H1 (cell line): ENCODE data around the gene CAMTA1. TPM values are rescaled to one million over a fixed set of nuclear protein-coding genes. Genes with fewer than 3 reads are reported as not detected.

Experiments used
- CTCF ChIA-PET: fragments of 300-600 bp; sonication (Branson Sonifier 250); formaldehyde crosslinking; loops from one replicate; lab custom pipeline; 2021; ENCODE audit not compliant: partially characterized antibody; lab: Charles Lee
- POLR2A ChIA-PET: fragments of 300-600 bp; sonication (Branson Sonifier 250); formaldehyde crosslinking; loops from one replicate; lab custom pipeline; 2021; ENCODE audit warnings: inconsistent platforms; ENCODE audit not compliant: partially characterized antibody; lab: Charles Lee
- DNase-seq, 2 experiments: peaks; one replicate each; pipeline versions ENCODE4 v3.0.0 to v3.0.0-alpha.2; 2010 to 2022; ENCODE audit warnings: low spot score in 2 of 2, low read depth in 1 of 2, mixed read lengths in 1 of 2
- FAIRE-seq: peaks from 2 replicates; lab custom pipeline; 2011; peaks lifted over from hg19 to GRCh38; lab: Jason Lieb, UNC
- H2AFZ ChIP-seq: 2 replicates; pipeline ENCODE4 v1.8.1; 2012; ENCODE audit warnings: low read length, inconsistent platforms
- H2AK5ac ChIP-seq: 2 replicates; pipeline ENCODE4 v1.6.1; 2013; ENCODE audit warnings: low read depth, low read length
- H2BK120ac ChIP-seq: replicated peaks from 2 replicates; pipeline ENCODE3; 2013; ENCODE audit warnings: low read depth, low read length, inconsistent platforms
- H2BK12ac ChIP-seq: 2 replicates; pipeline ENCODE4 v1.6.1; 2013; ENCODE audit warnings: low read depth, low read length
- H2BK15ac ChIP-seq: 2 replicates; pipeline ENCODE4 v1.6.1; 2013; ENCODE audit warnings: low read length
- H2BK20ac ChIP-seq: 2 replicates; pipeline ENCODE4 v1.6.1; 2013; ENCODE audit warnings: low read length
- H2BK5ac ChIP-seq: 2 replicates; pipeline ENCODE4 v1.6.1; 2013; ENCODE audit warnings: low read depth, low read length
- H3K14ac ChIP-seq: 2 replicates; pipeline ENCODE4 v1.6.1; 2013; ENCODE audit warnings: inconsistent platforms; ENCODE audit not compliant: insufficient read length
- H3K18ac ChIP-seq: 2 replicates; pipeline ENCODE4 v1.6.1; 2013; ENCODE audit warnings: low read length; ENCODE audit errors: extremely low read depth
- H3K23ac ChIP-seq: 2 replicates; pipeline ENCODE4 v1.6.1; 2013; ENCODE audit warnings: inconsistent platforms; ENCODE audit not compliant: insufficient read length
- H3K23me2 ChIP-seq: 2 replicates; pipeline ENCODE4 v1.6.1; 2013; ENCODE audit warnings: low read depth, low read length
- H3K27ac ChIP-seq: 2 replicates; pipeline ENCODE4 v1.6.1; 2011; ENCODE audit warnings: low read depth, low read length, inconsistent platforms
- H3K27me3 ChIP-seq, 4 experiments: replicated peaks in 1 of 4; 1 replicate in 1 of 4; 2 replicates in 3 of 4; pipeline versions ENCODE4 v1.6.1 to v1.8.1; 2011 to 2013; ENCODE audit warnings: low read length in 3 of 4, mild to moderate bottlenecking in 3 of 4, inconsistent platforms in 2 of 4, mixed read lengths in 2 of 4, moderate library complexity in 1 of 4; ENCODE audit not compliant: control insufficient read depth in 3 of 4, insufficient read depth in 3 of 4; ENCODE audit errors: extremely low read depth in 1 of 4
- H3K36me3 ChIP-seq, 4 experiments: 2 replicates each; pipeline versions ENCODE4 v1.6.1 to v1.8.1; 2011 to 2013; ENCODE audit warnings: mild to moderate bottlenecking in 4 of 4, low read length in 3 of 4, moderate library complexity in 2 of 4, control low read depth in 1 of 4, inconsistent platforms in 1 of 4; ENCODE audit not compliant: insufficient read depth in 4 of 4, control insufficient read depth in 2 of 4
- H3K4ac ChIP-seq: replicated peaks from 2 replicates; pipeline ENCODE3; 2013; ENCODE audit warnings: low read length, low read depth, mixed read lengths, inconsistent platforms; ENCODE audit not compliant: insufficient read length
- H3K4me1 ChIP-seq, 4 experiments: replicated peaks in 1 of 4; 1 replicate in 1 of 4; 2 replicates in 3 of 4; pipeline versions ENCODE4 v1.6.1 to v1.8.1; 2011 to 2013; ENCODE audit warnings: low read length in 3 of 4, inconsistent platforms in 2 of 4, mixed read lengths in 1 of 4; ENCODE audit not compliant: insufficient read depth in 4 of 4, control insufficient read depth in 3 of 4
- H3K4me2 ChIP-seq, 2 experiments: 2 replicates each; pipeline versions ENCODE4 v1.6.1 to v1.8.1; 2011 to 2013; ENCODE audit warnings: low read depth in 2 of 2, low read length in 2 of 2, control low read depth in 1 of 2, inconsistent platforms in 1 of 2, mild to moderate bottlenecking in 1 of 2; ENCODE audit not compliant: insufficient read depth in 1 of 2
- H3K4me3 ChIP-seq, 4 experiments: fragments of 200-600, 300-600 bp in 1 of 4; sonication (generic), shearing (Covaris generic), sonication (Bioruptor Twin) in 1 of 4; 2 replicates each; pipeline versions ENCODE4 v1.5.1 to v1.8.1; 2011 to 2016; ENCODE audit warnings: low read length in 4 of 4, low read depth in 3 of 4, control low read depth in 2 of 4, inconsistent platforms in 2 of 4, mild to moderate bottlenecking in 2 of 4, mixed read lengths in 1 of 4, moderate library complexity in 1 of 4; ENCODE audit not compliant: insufficient read depth in 2 of 4; ENCODE audit errors: extremely low read depth in 1 of 4
- H3K56ac ChIP-seq: replicated peaks from 2 replicates; pipeline ENCODE3; 2013; ENCODE audit warnings: low read depth, mild to moderate bottlenecking, mixed read lengths, low read length, inconsistent platforms; ENCODE audit not compliant: insufficient read length
- H3K79me1 ChIP-seq: 2 replicates; pipeline ENCODE4 v1.6.1; 2013; ENCODE audit warnings: low read depth, low read length, control low read depth
- H3K79me2 ChIP-seq, 2 experiments: 2 replicates each; pipeline versions ENCODE4 v1.6.1 to v1.8.1; 2012 to 2013; ENCODE audit warnings: low read length in 2 of 2, mild to moderate bottlenecking in 2 of 2, inconsistent platforms in 1 of 2; ENCODE audit not compliant: insufficient read depth in 2 of 2, control insufficient read depth in 1 of 2
- H3K9ac ChIP-seq, 4 experiments: replicated peaks in 1 of 4; 1 replicate in 1 of 4; 2 replicates in 3 of 4; pipeline versions ENCODE4 v1.6.1 to v1.8.1; 2011 to 2013; ENCODE audit warnings: low read depth in 3 of 4, low read length in 3 of 4, control low read depth in 2 of 4, mild to moderate bottlenecking in 2 of 4, moderate library complexity in 2 of 4, inconsistent platforms in 1 of 4; ENCODE audit errors: extremely low read depth in 1 of 4
- H3K9me3 ChIP-seq, 2 experiments: 2 replicates each; pipeline versions ENCODE4 v1.6.1 to v1.8.1; 2012 to 2013; ENCODE audit warnings: mild to moderate bottlenecking in 2 of 2, moderate library complexity in 2 of 2, control low read depth in 1 of 2, inconsistent platforms in 1 of 2, low read depth in 1 of 2, low read length in 1 of 2, mixed read lengths in 1 of 2; ENCODE audit not compliant: insufficient read depth in 2 of 2
- H4K20me1 ChIP-seq, 2 experiments: replicated peaks in 1 of 2; 2 replicates each; pipeline versions ENCODE3 to v1.8.1; 2011 to 2013; ENCODE audit warnings: inconsistent platforms in 2 of 2, low read length in 2 of 2, mild to moderate bottlenecking in 1 of 2; ENCODE audit not compliant: insufficient read depth in 2 of 2, control insufficient read depth in 1 of 2
- H4K5ac ChIP-seq: 2 replicates; pipeline ENCODE4 v1.6.1; 2013; ENCODE audit warnings: low read length, low read depth, mixed read lengths, inconsistent platforms; ENCODE audit not compliant: insufficient read length
- H4K8ac ChIP-seq: 2 replicates; pipeline ENCODE4 v1.8.0; 2013; ENCODE audit warnings: mild to moderate bottlenecking, moderate library complexity, low read length, inconsistent platforms; ENCODE audit not compliant: insufficient read depth; ENCODE audit errors: extremely low read depth
- H4K91ac ChIP-seq: replicated peaks from 2 replicates; pipeline ENCODE3; 2013; ENCODE audit warnings: low read length, mixed read lengths, inconsistent platforms; ENCODE audit not compliant: insufficient read length
- EZH2 ChIP-seq: fragments of 200-600 bp; sonication (generic); IDR thresholded peaks from 2 replicates; pipeline ENCODE4 v1.7.1; 2012; ENCODE audit warnings: low read depth, mild to moderate bottlenecking, moderate library complexity, low read length, inconsistent platforms; ENCODE audit not compliant: severe bottlenecking
- FOSL1 ChIP-seq: IDR thresholded peaks from 2 replicates; pipeline ENCODE4 v1.6.1; 2011; ENCODE audit warnings: mild to moderate bottlenecking, low read depth, low read length, moderate library complexity; ENCODE audit not compliant: insufficient read depth
- WGBS, 2 experiments: shearing (Covaris generic) in 1 of 2; methylation state at CpG; one replicate each; pipeline versions ENCODE4 v1.1.6 to v1.1.7; 2013 to 2015; ENCODE audit warnings: low lambda C conversion rate in 2 of 2, mixed read lengths in 2 of 2, inconsistent platforms in 1 of 2, low coverage in 1 of 2, missing lambda C conversion rate in 1 of 2; ENCODE audit not compliant: insufficient replicate concordance in 2 of 2, insufficient coverage in 1 of 2, insufficient read length in 1 of 2; ENCODE audit errors: extremely low coverage in 1 of 2, missing lambda C conversion rate in 1 of 2; 5-methylcytosine and 5-hydroxymethylcytosine counted together
- polyA plus RNA-seq, 7 experiments: library from polyadenylated mRNA; depleted of rRNA in 3 of 7; stranded (reverse) in 5 of 7; unstranded in 2 of 7; fragments of >200 nt in 5 of 7; fragments of 200-250 nt in 2 of 7; gene quantifications; 1 replicate in 5 of 7; 2 replicates in 1 of 7; 4 replicates in 1 of 7; pipeline versions ENCODE4 v1.2.1 to v1.2.3, GENCODE V29; 2011 to 2013; ENCODE audit warnings: missing spikeins in 2 of 7, mixed read lengths in 2 of 7
- total RNA-seq: library from RNA; stranded (reverse); fragmentation: NEBNext Ultra II Directional; extraction: Animal tissue kit (Norgen Biotek cat#: 25700); gene quantifications from 2 replicates; pipeline ENCODE4 v1.2.1, GENCODE V29; 2021

CAMTA1 gene
- total and polyA plus RNA-seq, 2 of the 8 experiments (the other 6 are each of a cell fraction or from before 2014, with no cell fraction given), result 65.0 to 119 TPM

GRCh38 chr1:6803357-6803756 is 18.1 kb downstream of the CAMTA1 start:
- H2BK15ac ChIP-seq, result no peak overlapping the region
- no peak overlapping the region for H2BK5ac ChIP-seq
- peaks cover 0 to 3% (median 0%) of the 10 kb centered on the region in 4 experiments; a peak in 1 of 8 replicates for H3K36me3 ChIP-seq
- H3K23ac ChIP-seq, result no peak overlapping the region
- H2BK12ac ChIP-seq, result no peak overlapping the region
- ChIA-PET POLR2A (interaction anchor here (1.4 kb wide), 1 partner anchor 20 kb away, joined by 3 read pairs; no protein-coding TSS in a partner anchor), CTCF (interaction anchor here (0.6 to 1.3 kb wide), 2 partner anchors 8 to 239 kb away, joined by 3 to 6 read pairs; no protein-coding TSS in a partner anchor)
- TF ChIP-seq EZH2, result no peak
- no peak for TF ChIP-seq FOSL1
- 96% methylated on average over 2 of the region's 2 CpGs; no CpG with 5 or more reads in 1 of the 2 experiments for WGBS, 2 experiments
- no peak for FAIRE-seq
- peaks cover 12% of the 10 kb centered on the region for H3K79me1 ChIP-seq
- no peak for DNase-seq
- H4K91ac ChIP-seq, result no peak overlapping the region
- no peak overlapping the region for H3K14ac ChIP-seq
- H2BK20ac ChIP-seq, result no peak overlapping the region
- peaks cover 0 to 5% (median 1%) of the 10 kb centered on the region in 4 experiments; a peak in 2 of 7 replicates for H3K4me1 ChIP-seq
- no peak overlapping the region for H3K4me2 ChIP-seq
- H3K4me3 ChIP-seq, result no peak overlapping the region
- H2BK120ac ChIP-seq, result no peak overlapping the region
- H3K18ac ChIP-seq, result no peak overlapping the region
- no peak overlapping the region for H3K4ac ChIP-seq
- H3K9me3 ChIP-seq, result no peaks in the 10 kb centered on the region
- no peaks in the 10 kb centered on the region for H3K27me3 ChIP-seq
- peaks cover 14 to 97% of the 10 kb centered on the region in 2 experiments for H3K79me2 ChIP-seq
- H3K27ac ChIP-seq, result no peak overlapping the region
- peaks cover 16 to 21% of the 10 kb centered on the region in 2 experiments for H4K20me1 ChIP-seq
- H4K8ac ChIP-seq, result no peak overlapping the region
- H2AFZ ChIP-seq, result no peak overlapping the region
- H3K56ac ChIP-seq, result no peak overlapping the region
- H2AK5ac ChIP-seq, result no peak overlapping the region
- H3K9ac ChIP-seq, result no peak overlapping the region
- no peak overlapping the region for H4K5ac ChIP-seq
- H3K23me2 ChIP-seq, result no peaks in the 10 kb centered on the region
